GM12878 (cell line): ENCODE measurements around the gene RASGRP3. TPM values are rescaled to one million over a fixed set of nuclear protein-coding genes. Genes with fewer than 3 reads are reported as not detected.

ENCODE experiments used
- ATAC-seq: fragments of 200-7000 bp; cut with Tn5 transposase; 3 replicates; pipeline ENCODE4 v1.9.1; 2020; ENCODE audit warnings: mild to moderate bottlenecking, moderate library complexity
- BruUV-seq: library from RNA; stranded (reverse); fragments of 400-500 nt; replicated peaks from 2 replicates; lab custom pipeline; 2021; lab: Mats Ljungman, UMichigan
- CTCF ChIA-PET: fragments of 300-600 bp; sonication (Branson Sonifier 250); formaldehyde crosslinking; extraction: SDS; loops from one replicate; lab custom pipeline; 2021; ENCODE audit warnings: inconsistent platforms; lab: Yijun Ruan, JAX
- POLR2A ChIA-PET: fragments of 350-600 bp; formaldehyde crosslinking; extraction: SDS; loops from one replicate; lab custom pipeline; 2021; ENCODE audit warnings: inconsistent platforms; lab: Charles Lee
- RAD21 ChIA-PET: fragments of 300-600 bp; sonication (Branson Sonifier 250); formaldehyde crosslinking; loops from one replicate; lab custom pipeline; 2023; ENCODE audit warnings: antibody characterized with exemption; ENCODE audit not compliant: unreplicated experiment; lab: Charles Lee
- SMC1A ChIA-PET: fragments of 300-600 bp; sonication (Branson Sonifier 250); formaldehyde crosslinking; loops from one replicate; lab custom pipeline; 2023; ENCODE audit not compliant: unreplicated experiment, uncharacterized antibody; lab: Charles Lee
- DNase-seq: peaks from one replicate; pipeline ENCODE4 v3.0.0-alpha.2; 2011; ENCODE audit warnings: low read depth, low spot score
- FAIRE-seq: peaks from 3 replicates; lab custom pipeline; 2011; peaks lifted over from hg19 to GRCh38; lab: Jason Lieb, UNC
- H2AFZ ChIP-seq: 2 replicates; pipeline ENCODE4 v1.6.0; 2011; ENCODE audit warnings: low read depth, low read length, control low read depth; ENCODE audit not compliant: control insufficient read depth
- H3K27ac ChIP-seq: 2 replicates; pipeline ENCODE4 v1.5.1; 2011; ENCODE audit warnings: control low read depth; ENCODE audit not compliant: control insufficient read depth, insufficient read depth
- H3K27me3 ChIP-seq, 2 experiments: replicated peaks in 1 of 2; 2 replicates each; pipeline versions ENCODE4 v1.6.0 to v1.6.1; 2011; ENCODE audit warnings: low read length in 1 of 2; ENCODE audit not compliant: control insufficient read depth in 2 of 2, insufficient read depth in 2 of 2
- H3K36me3 ChIP-seq, 2 experiments: 2 replicates each; pipeline ENCODE4 v1.5.1; 2011; ENCODE audit warnings: low read length in 1 of 2; ENCODE audit not compliant: control insufficient read depth in 2 of 2, insufficient read depth in 2 of 2
- H3K4me1 ChIP-seq: 2 replicates; pipeline ENCODE4 v1.6.1; 2011; ENCODE audit warnings: mild to moderate bottlenecking, low read length, moderate library complexity, mixed read lengths; ENCODE audit not compliant: control insufficient read depth, insufficient read depth
- H3K4me2 ChIP-seq: 2 replicates; pipeline ENCODE4 v1.6.0; 2011; ENCODE audit warnings: control low read depth; ENCODE audit not compliant: control insufficient read depth, insufficient read depth
- H3K4me3 ChIP-seq: fragments of 200-600 bp; sonication (generic); 2 replicates; pipeline ENCODE4 v1.5.1; 2016
- H3K79me2 ChIP-seq: 2 replicates; pipeline ENCODE4 v1.6.0; 2011; ENCODE audit warnings: low read length; ENCODE audit not compliant: control insufficient read depth, insufficient read depth
- H3K9ac ChIP-seq: 2 replicates; pipeline ENCODE4 v1.8.0; 2011; ENCODE audit warnings: low read length, control low read depth, mixed read lengths; ENCODE audit not compliant: control insufficient read depth, insufficient read depth
- H3K9me3 ChIP-seq: replicated peaks from 3 replicates; pipeline ENCODE4 v1.5.1; 2011; ENCODE audit warnings: mild to moderate bottlenecking, low read length; ENCODE audit not compliant: control insufficient read depth, insufficient read depth
- H4K20me1 ChIP-seq: 2 replicates; pipeline ENCODE4 v1.6.0; 2011; ENCODE audit not compliant: control insufficient read depth, insufficient read depth
- ASH2L ChIP-seq: fragments of 300-600, 200-600 bp; sonication (generic); IDR thresholded peaks from 2 replicates; pipeline ENCODE4 v1.6.1; 2017; ENCODE audit warnings: low read depth, mild to moderate bottlenecking, borderline replicate concordance
- EGR1 ChIP-seq, 2 experiments: IDR thresholded peaks; 1 replicate in 1 of 2; 2 replicates in 1 of 2; pipeline ENCODE4 v1.6.1; 2011 to 2012; ENCODE audit warnings: low read depth in 2 of 2, low read length in 2 of 2, borderline replicate concordance in 1 of 2, mild to moderate bottlenecking in 1 of 2, moderate library complexity in 1 of 2
- FOXM1 ChIP-seq: IDR thresholded peaks from 2 replicates; pipeline ENCODE4 v1.6.1; 2012; ENCODE audit warnings: low read depth, mild to moderate bottlenecking, inconsistent platforms, low read length, moderate library complexity
- HDAC6 ChIP-seq: fragments of 200-600 bp; sonication (generic); IDR thresholded peaks from one replicate; pipeline ENCODE4 v1.8.0; 2017; ENCODE audit warnings: antibody characterized with exemption; ENCODE audit not compliant: unreplicated experiment
- KAT2A ChIP-seq: conservative IDR thresholded peaks from 2 replicates; pipeline ENCODE4 v1.6.1; 2011; ENCODE audit warnings: low read depth, low read length; ENCODE audit not compliant: control insufficient read depth
- KDM1A ChIP-seq: fragments of 200-600 bp; sonication (generic); IDR thresholded peaks from 2 replicates; pipeline ENCODE4 v1.6.1; 2016; ENCODE audit warnings: borderline replicate concordance
- KLF5 ChIP-seq: fragments of 450-650 bp; IDR thresholded peaks from 2 replicates; pipeline ENCODE4 v1.6.1; 2014; ENCODE audit warnings: mild to moderate bottlenecking; ENCODE audit not compliant: partially characterized antibody
- MEF2A ChIP-seq: IDR thresholded peaks from 2 replicates; pipeline ENCODE4 v1.6.1; 2011; ENCODE audit warnings: low read depth, mild to moderate bottlenecking, low read length, moderate library complexity; ENCODE audit not compliant: insufficient read depth
- MTA2 ChIP-seq: fragments of 450-650 bp; IDR thresholded peaks from 2 replicates; pipeline ENCODE4 v1.6.1; 2016; ENCODE audit warnings: low read depth, mild to moderate bottlenecking, moderate library complexity
- MYC ChIP-seq: IDR thresholded peaks from 2 replicates; pipeline ENCODE4 v1.6.1; 2011; ENCODE audit warnings: mild to moderate bottlenecking, low read length, moderate library complexity, inconsistent platforms; ENCODE audit not compliant: insufficient read depth, insufficient replicate concordance, insufficient read length, severe bottlenecking
- NFIC ChIP-seq: IDR thresholded peaks from 2 replicates; pipeline ENCODE4 v1.6.1; 2012; ENCODE audit warnings: low read depth, mild to moderate bottlenecking, inconsistent platforms, low read length, moderate library complexity
- NFYA ChIP-seq: IDR thresholded peaks from 2 replicates; pipeline ENCODE4 v1.6.1; 2011; ENCODE audit warnings: low read depth, mild to moderate bottlenecking, low read length, improper control_type of control experiment, borderline replicate concordance
- NFYB ChIP-seq: IDR thresholded peaks from 2 replicates; pipeline ENCODE4 v1.6.1; 2011; ENCODE audit warnings: low read depth, mild to moderate bottlenecking, low read length, improper control_type of control experiment, moderate library complexity; ENCODE audit not compliant: insufficient read depth
- PAX5 ChIP-seq: IDR thresholded peaks from 2 replicates; pipeline ENCODE4 v1.6.1; 2011; ENCODE audit warnings: low read depth, low read length, borderline replicate concordance
- RAD51 ChIP-seq: fragments of 450-650 bp; IDR thresholded peaks from 2 replicates; pipeline ENCODE4 v1.6.1; 2016; ENCODE audit warnings: moderate library complexity, mild to moderate bottlenecking, inconsistent platforms
- SMAD5 ChIP-seq: IDR thresholded peaks from 2 replicates; pipeline ENCODE4 v1.6.1; 2016; ENCODE audit warnings: antibody characterized with exemption, low read depth
- SMC3 ChIP-seq: IDR thresholded peaks from 2 replicates; pipeline ENCODE4 v1.6.1; 2011; ENCODE audit warnings: low read length, improper control_type of control experiment, borderline replicate concordance
- SUZ12 ChIP-seq: fragments of 200-600 bp; sonication (generic); IDR thresholded peaks from one replicate; pipeline ENCODE4 v1.6.1; 2018; ENCODE audit warnings: antibody characterized with exemption, mild to moderate bottlenecking; ENCODE audit not compliant: unreplicated experiment
- ZNF217 ChIP-seq: fragments of 450-650 bp; IDR thresholded peaks from 2 replicates; pipeline ENCODE4 v1.6.1; 2017; ENCODE audit warnings: antibody characterized with exemption, mild to moderate bottlenecking
- ZSCAN29 ChIP-seq: fragments of 450-650 bp; IDR thresholded peaks from 2 replicates; pipeline ENCODE4 v1.6.1; 2017; ENCODE audit warnings: mild to moderate bottlenecking, moderate library complexity
- WGBS: methylation state at CpG from one replicate; pipeline ENCODE4 v1.1.6; 2016; ENCODE audit warnings: low lambda C conversion rate; ENCODE audit not compliant: insufficient replicate concordance, insufficient coverage; ENCODE audit errors: missing lambda C conversion rate; 5-methylcytosine and 5-hydroxymethylcytosine counted together
- in situ Hi-C: fragments of 300-500 bp; cut with MboI; formaldehyde crosslinking; loops from 9 replicates; pipeline ENCODE4 v1.14.3; 2018; ENCODE audit warnings: mixed read lengths
- intact Hi-C: fragments of 100-400 bp; cut with micrococcal nuclease; formaldehyde crosslinking; loops from one replicate; pipeline ENCODE4 v1.14.2; 2022; ENCODE audit not compliant: unreplicated experiment
- polyA plus RNA-seq, 11 experiments: library from polyadenylated mRNA; depleted of rRNA in 4 of 11; unstranded in 6 of 11; stranded (reverse) in 5 of 11; fragments of >200 nt; fragmentation: Nextera tagmentation in 4 of 11; fragmentation: Illumina TruSeq in 1 of 11; extraction: Ambion mirVana in 4 of 11; extraction: Trizol in 1 of 11; gene quantifications; 1 replicate in 1 of 11; 2 replicates in 10 of 11; pipeline versions ENCODE4 v1.2.1 to v1.2.3, GENCODE V29; 2011 to 2016; ENCODE audit warnings: inconsistent platforms in 2 of 11, missing spikeins in 2 of 11, low read depth in 1 of 11
- total RNA-seq, 4 experiments: library from RNA; depleted of rRNA in 3 of 4; stranded (reverse); fragments of >200 nt in 3 of 4; fragmentation: Illumina TruSeq in 1 of 4; extraction: Trizol in 1 of 4; gene quantifications; 2 replicates each; pipeline versions ENCODE4 v1.2.1 to v1.2.3, GENCODE V29; 2013 to 2021

Gene RASGRP3
- total and polyA plus RNA-seq, 10 of the 15 experiments (the other 5 are each of a cell fraction or from before 2014, with no cell fraction given): 31.6 to 106 (median 64.7) TPM

DNA sequence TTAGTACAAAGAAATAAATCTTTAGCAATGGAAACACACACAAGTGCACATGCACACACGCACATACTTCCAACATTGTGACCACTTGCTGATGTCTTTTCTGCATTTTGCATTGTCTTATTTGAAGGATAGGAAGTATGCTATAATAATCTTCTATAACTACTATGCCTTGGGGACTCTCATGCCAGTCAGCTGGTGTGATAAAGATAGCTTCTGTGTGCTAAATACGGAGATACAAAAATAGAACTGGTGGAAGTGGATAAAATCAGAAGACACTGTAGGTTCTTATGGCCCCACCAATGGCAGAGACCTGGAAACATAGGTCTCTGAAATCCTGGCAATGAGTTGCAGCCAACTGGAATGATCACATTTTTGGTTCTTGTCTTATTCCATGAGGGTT, 31.5 kb upstream of the RASGRP3 start:
- in situ Hi-C loops (no loop called here), intact Hi-C loops (no loop called here)
- ChIA-PET SMC1A (interaction anchor here (1.1 to 6.0 kb wide), 3 partner anchors 13 to 138 kb away, joined by 3 to 46 read pairs (median 4); no protein-coding TSS in a partner anchor), RAD21 (interaction anchor here (0.7 kb wide), 1 partner anchor 138 kb away, joined by 3 read pairs; no protein-coding TSS in a partner anchor), CTCF (interaction anchor here (1.4 to 1.5 kb wide), 2 partner anchors 31 to 138 kb away, joined by 5 to 7 read pairs; no protein-coding TSS in a partner anchor), POLR2A (no interaction called here)
- no peak overlapping the region for H3K9ac ChIP-seq
- H4K20me1 ChIP-seq: no peaks in the 10 kb centered on the region
- H3K4me2 ChIP-seq: no peak overlapping the region
- H3K27ac ChIP-seq: no peak overlapping the region
- H3K79me2 ChIP-seq: no peaks in the 10 kb centered on the region
- WGBS: 0% methylated on average over 2 of the region's 2 CpGs
- no peak for ATAC-seq
- H3K9me3 ChIP-seq: no peaks in the 10 kb centered on the region
- TF ChIP-seq KDM1A (no peak), SMC3 (no peak), EGR1 (IDR thresholded peaks at IDR 0.05; ENCODE audit: borderline replicate concordance in 1 of 2, low read depth in 2 of 2, low read length in 2 of 2) (no peak), MYC (no peak), ZSCAN29 (no peak), HDAC6 (no peak), ZNF217 (no peak), KAT2A (no peak), MEF2A (no peak), SMAD5 (no peak), SUZ12 (no peak), KLF5 (no peak), ASH2L (no peak), NFYB (no peak), PAX5 (no peak), NFYA (no peak), NFIC (no peak), RAD51 (no peak), FOXM1 (no peak), MTA2 (no peak)
- no peaks in the 10 kb centered on the region for H3K36me3 ChIP-seq
- no TSS peak for BruUV-seq
- FAIRE-seq: no peak
- H3K4me3 ChIP-seq: no peak overlapping the region
- no peaks in the 10 kb centered on the region for H3K27me3 ChIP-seq
- DNase-seq: no peak
- no peaks in the 10 kb centered on the region for H3K4me1 ChIP-seq
- H2AFZ ChIP-seq: no peak overlapping the region
